ENCODE measurements around the gene PPP4R3B. TPM values are rescaled to one million over a fixed set of nuclear protein-coding genes. Genes with fewer than 3 reads are reported as not detected.
"Not testable (repeated sequence)": the region's sequence is repeated elsewhere in the genome, so short reads cannot be mapped to it uniquely, and the experiment has no call there.

Gene PPP4R3B
- total RNA-seq, 4 donors from 2014 or later = 29.2 to 117 (median 54.2) TPM

DNA sequence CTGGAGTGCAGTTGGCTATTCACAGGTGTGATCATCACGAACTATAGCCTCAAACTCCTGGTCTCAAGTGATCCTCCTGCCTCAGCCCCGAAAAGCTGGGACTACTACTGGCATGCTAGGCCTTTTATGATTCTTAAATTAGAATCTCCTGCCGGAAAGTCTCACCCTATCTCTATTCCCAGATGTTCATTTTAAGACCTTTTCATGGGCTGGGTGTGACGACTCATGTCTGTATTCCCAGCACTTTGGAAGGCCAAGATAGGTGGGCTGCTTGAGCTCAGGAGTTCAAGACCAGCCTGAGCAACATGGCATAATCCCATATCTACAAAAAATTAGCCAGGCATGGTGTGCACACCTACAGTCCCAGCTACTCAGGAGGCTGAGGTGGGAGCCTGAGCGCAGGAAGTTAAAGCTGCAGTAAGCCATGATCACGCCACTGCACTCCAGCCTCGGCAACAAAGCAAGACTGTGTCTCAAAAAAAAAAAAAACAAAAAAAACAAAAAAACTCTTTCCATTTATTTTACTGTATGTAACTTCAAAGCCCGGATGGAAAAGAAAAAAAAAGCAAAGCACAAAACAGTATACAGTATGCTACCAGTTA is 8.1 kb downstream of the PPP4R3B start:
- Histone ChIP-seq H3K9me3 (no peaks in the 10 kb centered on the region), H3K27ac (no peak overlapping the region), H3K36me3 (no peaks in the 10 kb centered on the region), H3K4me1 (no peaks in the 10 kb centered on the region), H3K27me3 (no peaks in the 10 kb centered on the region), H3K4me3 (no peak overlapping the region)
- intact Hi-C loops (cut with DNase I; ENCODE audit: low total_unique reads) = no loop called here
- DNase-seq = no peak
- TF ChIP-seq, protein P1, sequence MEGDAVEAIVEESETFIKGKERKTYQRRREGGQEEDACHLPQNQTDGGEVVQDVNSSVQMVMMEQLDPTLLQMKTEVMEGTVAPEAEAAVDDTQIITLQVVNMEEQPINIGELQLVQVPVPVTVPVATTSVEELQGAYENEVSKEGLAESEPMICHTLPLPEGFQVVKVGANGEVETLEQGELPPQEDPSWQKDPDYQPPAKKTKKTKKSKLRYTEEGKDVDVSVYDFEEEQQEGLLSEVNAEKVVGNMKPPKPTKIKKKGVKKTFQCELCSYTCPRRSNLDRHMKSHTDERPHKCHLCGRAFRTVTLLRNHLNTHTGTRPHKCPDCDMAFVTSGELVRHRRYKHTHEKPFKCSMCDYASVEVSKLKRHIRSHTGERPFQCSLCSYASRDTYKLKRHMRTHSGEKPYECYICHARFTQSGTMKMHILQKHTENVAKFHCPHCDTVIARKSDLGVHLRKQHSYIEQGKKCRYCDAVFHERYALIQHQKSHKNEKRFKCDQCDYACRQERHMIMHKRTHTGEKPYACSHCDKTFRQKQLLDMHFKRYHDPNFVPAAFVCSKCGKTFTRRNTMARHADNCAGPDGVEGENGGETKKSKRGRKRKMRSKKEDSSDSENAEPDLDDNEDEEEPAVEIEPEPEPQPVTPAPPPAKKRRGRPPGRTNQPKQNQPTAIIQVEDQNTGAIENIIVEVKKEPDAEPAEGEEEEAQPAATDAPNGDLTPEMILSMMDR (IDR thresholded peaks at IDR 0.05) = no peak
- TF ChIP-seq POLR2A (IDR thresholded peaks at IDR 0.05) = no peak

DNA sequence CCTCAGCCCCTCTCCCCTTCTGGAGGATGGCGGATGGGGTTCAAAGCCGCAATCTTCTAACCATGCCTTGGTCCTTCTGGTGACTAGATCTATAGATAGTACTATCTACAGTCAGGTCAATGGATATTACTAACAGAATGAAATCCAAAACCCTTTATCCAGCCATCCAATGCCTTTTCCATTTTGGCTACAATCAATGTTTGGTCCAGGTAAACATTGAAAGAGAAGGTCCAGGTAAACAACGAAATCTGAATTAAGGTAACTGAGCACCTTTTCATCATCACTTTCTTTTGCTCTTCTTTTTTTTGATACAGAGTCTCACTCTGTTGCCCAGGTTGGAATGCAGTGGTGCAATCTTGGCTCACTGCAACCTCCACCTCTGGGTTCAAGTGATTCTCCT is 9.7 kb downstream of the PPP4R3B start:
- H3K36me3 ChIP-seq = no peaks in the 10 kb centered on the region
- H3K4me3 ChIP-seq = no peak overlapping the region
- no peak for TF ChIP-seq POLR2A (IDR thresholded peaks at IDR 0.05)
- TF ChIP-seq, protein P1 (IDR thresholded peaks at IDR 0.05) = no peak
- no peaks in the 10 kb centered on the region for H3K9me3 ChIP-seq
- no peaks in the 10 kb centered on the region for H3K27me3 ChIP-seq
- DNase-seq = no peak
- no peak overlapping the region for H3K27ac ChIP-seq
- intact Hi-C loops (cut with DNase I; ENCODE audit: low total_unique reads) = no loop called here
- no peaks in the 10 kb centered on the region for H3K4me1 ChIP-seq

DNA sequence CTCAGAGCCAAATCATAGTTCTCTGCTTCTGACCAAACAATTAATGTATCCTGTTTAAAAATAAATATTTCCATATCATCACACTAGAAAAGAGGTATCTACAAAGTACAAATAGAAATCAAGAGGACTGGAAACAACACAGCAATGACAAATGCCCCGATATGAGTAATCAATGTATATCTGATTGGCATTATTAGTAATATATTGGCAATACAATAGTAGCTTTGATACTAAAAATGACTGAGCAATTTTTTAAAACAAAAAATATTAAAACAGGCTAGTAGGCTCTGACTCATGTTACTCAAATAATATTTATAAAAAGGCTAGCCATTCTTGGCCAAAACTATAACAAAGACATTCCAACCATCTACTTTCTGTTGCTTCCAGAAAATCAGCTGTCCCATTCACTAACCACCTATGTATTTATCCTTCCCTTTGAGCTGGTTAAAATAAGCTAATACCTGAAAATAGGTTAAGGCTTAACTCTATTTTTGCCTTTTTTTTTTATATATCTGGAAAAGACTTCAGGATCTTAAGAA is 13.3 kb downstream of the PPP4R3B start:
- Histone ChIP-seq H3K27ac (no peak overlapping the region), H3K4me3 (no peak overlapping the region), H3K36me3 (no peaks in the 10 kb centered on the region), H3K9me3 (no peaks in the 10 kb centered on the region), H3K4me1 (no peaks in the 10 kb centered on the region), H3K27me3 (no peaks in the 10 kb centered on the region)
- TF ChIP-seq, protein P1 (IDR thresholded peaks at IDR 0.05) = no peak
- TF ChIP-seq POLR2A (IDR thresholded peaks at IDR 0.05) = no peak
- DNase-seq = no peak
- intact Hi-C loops (cut with DNase I; ENCODE audit: low total_unique reads) = no loop called here

DNA sequence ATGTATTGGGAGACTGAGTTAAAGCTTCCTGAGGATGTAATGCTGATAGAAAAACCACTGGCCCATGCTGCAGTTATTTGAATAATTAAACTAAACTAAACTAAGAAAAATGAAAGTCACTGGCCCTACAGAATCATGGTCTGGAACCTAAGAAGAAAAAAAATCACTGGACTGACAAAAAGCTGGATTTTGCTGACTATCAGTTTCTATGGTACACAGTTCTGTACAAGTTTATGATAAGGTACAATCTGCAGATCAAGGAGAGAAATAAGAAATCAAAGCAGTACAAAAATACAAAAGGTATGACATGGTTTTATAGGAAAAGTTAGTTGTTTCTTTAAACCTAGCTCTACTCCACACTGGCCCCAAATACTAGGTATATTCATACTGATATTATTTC is 15.6 kb downstream of the PPP4R3B start:
- TF ChIP-seq, protein P1 (IDR thresholded peaks at IDR 0.05) = no peak
- no peak for TF ChIP-seq POLR2A (IDR thresholded peaks at IDR 0.05)
- Histone ChIP-seq H3K9me3 (no peaks in the 10 kb centered on the region), H3K27ac (no peak overlapping the region), H3K4me3 (no peak overlapping the region), H3K27me3 (no peaks in the 10 kb centered on the region), H3K4me1 (no peaks in the 10 kb centered on the region), H3K36me3 (no peaks in the 10 kb centered on the region)
- intact Hi-C loops (cut with DNase I; ENCODE audit: low total_unique reads) = no loop called here
- DNase-seq = no peak

DNA sequence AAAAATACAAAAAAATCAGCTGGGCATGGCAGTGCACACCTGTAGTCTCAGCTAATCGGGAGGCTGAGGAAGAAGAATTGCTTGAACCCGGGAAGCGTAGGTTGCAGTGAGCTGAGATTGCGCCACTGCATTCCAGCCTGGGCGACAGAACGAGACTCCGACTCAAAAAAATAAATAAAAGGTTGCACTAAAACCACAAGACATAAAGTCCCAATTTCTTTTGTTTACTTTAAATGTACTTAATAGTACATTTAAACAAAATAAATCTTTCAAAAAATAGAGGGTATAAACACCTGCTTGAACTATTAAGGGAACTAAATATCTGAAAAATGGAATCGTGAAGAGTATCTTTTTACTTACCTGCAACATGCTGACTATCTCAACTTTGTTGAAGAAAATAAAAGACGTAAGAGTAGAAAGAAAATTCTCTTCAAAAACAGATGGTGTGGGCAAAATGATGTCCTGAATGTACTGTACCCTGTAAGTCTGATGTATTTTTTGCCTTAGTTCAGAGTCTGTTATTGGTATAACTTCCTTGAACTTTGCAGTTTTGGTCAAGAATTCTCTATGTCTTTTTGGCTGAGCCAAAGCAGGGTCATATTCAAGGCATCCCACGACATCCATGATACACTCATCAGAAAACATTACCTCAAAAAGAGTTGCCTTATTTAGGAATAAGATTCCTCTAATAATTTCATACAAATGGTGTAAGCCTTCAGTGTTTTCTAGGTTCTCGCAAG is 19.2 kb downstream of the PPP4R3B start:
- Histone ChIP-seq H3K27ac (no peak overlapping the region), H3K9me3 (no peaks in the 10 kb centered on the region), H3K4me1 (no peaks in the 10 kb centered on the region), H3K36me3 (no peaks in the 10 kb centered on the region), H3K27me3 (no peaks in the 10 kb centered on the region), H3K4me3 (no peak overlapping the region)
- DNase-seq = no peak
- no peak for TF ChIP-seq POLR2A (IDR thresholded peaks at IDR 0.05)
- TF ChIP-seq, protein P1 (IDR thresholded peaks at IDR 0.05) = no peak
- intact Hi-C loops (cut with DNase I; ENCODE audit: low total_unique reads) = no loop called here

DNA sequence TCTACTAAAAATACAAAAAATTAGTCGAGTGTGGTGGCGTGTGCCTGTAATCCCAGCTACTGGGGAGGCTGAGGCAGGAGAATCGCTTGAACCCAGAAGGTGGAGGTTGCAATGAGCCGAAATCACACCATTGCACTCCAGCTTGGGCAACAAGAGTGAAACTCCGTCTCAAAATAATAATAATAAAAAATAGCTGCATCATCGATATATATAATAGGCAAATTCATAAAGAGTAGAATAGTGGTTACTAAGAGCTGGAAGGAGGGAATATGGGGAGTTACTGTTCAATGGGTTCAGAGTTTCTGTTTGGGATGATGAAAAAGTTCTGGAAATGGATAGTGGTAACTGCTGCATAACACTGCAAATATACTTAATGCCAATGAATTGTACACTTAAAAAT is 20.6 kb downstream of the PPP4R3B start:
- H3K4me1 ChIP-seq; H3K36me3 ChIP-seq; intact Hi-C loops (cut with DNase I; ENCODE audit: low total_unique reads); H3K9me3 ChIP-seq; H3K27ac ChIP-seq; H3K4me3 ChIP-seq; DNase-seq; H3K27me3 ChIP-seq: not testable (repeated sequence)
